Caki2 (cell line): ENCODE data around the gene LEKR1. TPM values are rescaled to one million over a fixed set of nuclear protein-coding genes. Genes with fewer than 3 reads are reported as not detected.
"Not testable (repeated sequence)": the region's sequence is repeated elsewhere in the genome, so short reads cannot be mapped to it uniquely, and the experiment has no call there.

Source experiments
- DNase-seq: peaks from one replicate; pipeline ENCODE4 v3.0.0-alpha.2; 2015; ENCODE audit warnings: low read depth
- in situ Hi-C: cut with HindIII; loops from 2 replicates; pipeline ENCODE4 v1.10.0; 2016; ENCODE audit warnings: low sequenced_read_pairs, low pct_unique_long_range_greater_than_20kb, mixed read lengths
- total RNA-seq: library from RNA; depleted of rRNA; stranded (reverse); fragments of >200 nt; shearing (Covaris generic); gene quantifications from 2 replicates; pipeline ENCODE4 v1.2.3, GENCODE V29; 2014; ENCODE audit warnings: low replicate concordance

Gene LEKR1
- total RNA-seq, 1 experiment from 2014 or later = not detected

DNA sequence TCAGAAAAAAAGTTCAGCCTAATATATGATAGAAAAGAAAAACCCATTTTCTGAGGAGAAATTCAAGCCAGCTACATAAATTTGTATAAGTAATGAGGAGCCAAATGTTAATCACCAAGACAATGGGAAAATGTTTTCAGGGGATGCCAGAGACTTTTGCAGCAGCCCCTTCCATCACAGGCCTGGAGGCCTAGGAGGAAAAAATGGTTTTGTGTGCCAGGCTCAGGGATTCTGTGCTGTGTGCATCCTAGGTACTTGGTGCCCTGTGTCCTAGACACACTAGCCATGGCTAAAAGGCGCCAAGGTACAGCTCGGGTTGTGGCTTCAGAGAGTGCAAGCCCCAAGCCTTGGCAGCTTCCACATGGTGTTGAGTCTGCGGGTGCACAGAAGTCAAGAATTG is 53.3 kb downstream of the LEKR1 start:
- DNase-seq, in situ Hi-C loops: not testable (repeated sequence)

DNA sequence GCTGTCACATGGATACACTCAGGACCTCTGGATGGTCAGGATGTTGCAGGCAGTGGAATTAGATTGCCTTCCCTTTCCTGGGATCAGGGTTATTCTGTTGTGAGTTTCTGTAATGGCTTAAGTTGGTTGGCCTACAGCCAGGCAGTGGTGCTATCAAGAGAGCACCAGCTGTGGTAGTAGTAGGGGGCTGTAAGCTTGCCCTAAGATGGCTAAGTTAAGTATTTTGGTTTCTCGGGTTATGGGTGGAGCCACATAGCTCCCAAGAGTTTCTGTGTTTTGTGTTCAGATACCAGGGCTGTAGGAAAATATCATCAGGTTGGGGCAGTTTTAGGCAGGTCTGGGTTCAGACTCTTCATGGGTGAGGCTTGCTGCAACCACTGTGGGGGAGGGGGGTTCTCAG is 59.6 kb downstream of the LEKR1 start:
- DNase-seq = no peak
- in situ Hi-C loops = no loop called here

DNA sequence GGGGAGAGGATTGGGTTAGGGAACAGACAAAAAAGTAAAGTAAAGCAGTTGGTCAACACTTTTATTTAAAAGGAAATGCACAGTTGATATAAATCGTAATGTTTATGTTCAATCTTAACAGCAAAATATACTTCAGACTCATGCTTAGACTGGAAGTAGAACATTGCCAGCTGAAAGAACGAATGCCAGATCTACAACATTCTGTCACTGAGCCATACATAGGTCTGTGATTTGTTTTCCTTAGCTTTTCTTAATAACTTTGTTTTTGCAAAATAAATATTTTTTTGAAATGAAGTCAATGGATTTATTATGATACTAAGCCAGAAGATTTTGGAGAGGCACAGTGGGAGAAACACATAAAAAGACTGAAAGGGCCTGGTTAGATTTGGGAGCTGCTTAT is 62.0 kb downstream of the LEKR1 start:
- no peak for DNase-seq
- in situ Hi-C loops = no loop called here

DNA sequence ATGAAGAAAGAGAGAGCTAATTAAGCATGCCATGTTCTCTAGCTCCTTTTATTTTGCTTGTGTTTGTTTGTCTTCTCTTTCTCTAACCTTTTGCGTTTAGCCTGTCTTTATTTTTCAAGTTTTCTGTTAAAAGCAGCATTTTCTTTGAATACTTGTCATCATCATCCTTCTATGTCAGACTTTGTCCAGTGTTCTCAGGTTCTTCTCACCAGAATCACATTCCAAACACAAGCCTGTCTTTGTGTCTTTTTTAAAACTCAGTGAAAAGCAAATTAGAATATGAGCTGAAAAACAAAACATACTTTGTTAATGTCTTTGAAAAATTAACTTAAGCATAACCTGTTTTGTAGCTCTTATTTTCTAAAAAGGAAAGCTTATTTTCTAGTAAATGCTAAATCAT is 62.4 kb downstream of the LEKR1 start:
- no peak for DNase-seq
- in situ Hi-C loops = no loop called here

DNA sequence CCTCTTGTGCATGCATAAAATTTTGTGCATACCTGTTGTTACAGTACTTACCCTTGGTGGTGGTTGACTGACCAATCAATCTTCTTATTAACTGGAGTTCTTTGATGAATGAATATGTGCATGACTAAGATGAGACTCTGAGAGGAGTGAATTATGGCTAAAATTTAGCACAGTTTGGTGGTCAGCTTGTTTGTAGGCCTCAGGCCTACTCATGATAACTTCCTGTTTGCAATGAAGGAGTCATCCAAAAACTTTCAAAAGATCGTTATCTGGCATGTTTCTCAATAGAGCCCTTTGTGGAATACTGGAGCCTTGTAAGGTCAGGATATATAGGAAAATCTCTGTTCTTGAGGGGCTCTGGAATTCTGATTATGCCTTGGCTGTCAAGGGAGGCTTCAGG is 66.5 kb downstream of the LEKR1 start:
- in situ Hi-C loops = no loop called here
- no peak for DNase-seq

DNA sequence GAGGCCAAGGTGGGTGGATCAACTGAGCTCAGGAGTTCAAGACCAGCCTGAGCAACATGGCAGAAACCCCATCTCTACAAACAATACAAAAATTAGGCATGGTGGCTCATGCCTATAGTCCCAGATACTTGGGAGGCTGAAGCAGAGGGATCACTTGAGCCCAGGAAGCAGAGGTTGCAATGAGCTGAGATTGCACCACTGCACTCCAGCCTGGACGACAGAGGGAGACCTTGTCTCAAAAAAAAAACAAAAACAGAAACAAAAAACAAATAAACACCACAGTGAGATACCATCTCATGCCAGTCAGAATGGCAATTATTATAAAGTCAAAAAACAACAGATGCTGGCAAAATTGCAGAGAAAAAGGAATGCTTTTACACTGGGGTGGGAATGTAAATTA is 69.2 kb downstream of the LEKR1 start:
- in situ Hi-C loops, DNase-seq: not testable (repeated sequence)

DNA sequence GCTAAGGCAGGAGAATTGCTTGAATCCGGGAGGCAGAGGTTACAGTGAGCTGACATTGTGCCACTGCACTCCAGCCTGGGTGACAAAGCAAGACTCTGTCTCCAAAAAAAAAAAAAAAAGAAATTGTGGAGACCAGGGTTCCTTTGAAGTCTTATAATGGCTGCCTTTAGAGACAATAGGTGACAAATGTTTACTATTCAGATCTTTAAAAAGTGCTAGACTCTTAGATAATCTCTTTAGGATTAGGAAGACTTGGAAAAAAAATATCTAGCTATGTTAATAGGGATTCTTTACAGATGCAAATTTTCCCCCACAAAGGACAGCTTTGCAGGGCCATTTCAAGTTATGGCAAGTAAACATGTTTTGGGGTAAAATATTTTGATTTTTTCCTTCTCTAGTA is 71.7 kb downstream of the LEKR1 start:
- DNase-seq, in situ Hi-C loops: not testable (repeated sequence)

DNA sequence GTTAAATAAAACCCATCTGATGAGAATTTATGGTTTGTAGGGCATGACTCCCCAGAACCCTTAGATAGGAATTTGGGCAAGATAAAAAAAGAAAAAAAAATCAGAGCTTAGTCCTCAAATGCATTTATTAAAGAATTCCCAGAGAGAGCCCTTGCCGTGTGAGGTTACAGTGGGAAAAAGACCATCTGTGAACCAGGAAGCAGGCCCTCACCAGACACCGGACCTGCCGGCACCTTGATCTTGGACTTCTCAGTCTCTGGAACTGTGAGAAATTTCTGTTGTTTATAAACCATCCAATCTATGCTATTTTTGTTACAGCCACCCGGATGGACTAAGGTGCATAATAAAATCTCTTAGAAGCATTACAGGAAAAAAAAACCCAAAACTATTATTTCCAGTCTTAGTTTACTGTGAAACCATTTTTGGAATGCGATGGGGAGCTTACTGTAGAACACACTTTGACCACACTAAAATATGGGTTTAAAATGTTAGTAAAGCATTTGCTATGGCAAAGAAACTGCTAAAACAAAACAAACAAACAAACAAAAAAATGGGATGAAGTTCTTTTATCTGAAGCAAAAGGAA is 72.2 kb downstream of the LEKR1 start:
- in situ Hi-C loops = no loop called here
- DNase-seq = no peak

DNA sequence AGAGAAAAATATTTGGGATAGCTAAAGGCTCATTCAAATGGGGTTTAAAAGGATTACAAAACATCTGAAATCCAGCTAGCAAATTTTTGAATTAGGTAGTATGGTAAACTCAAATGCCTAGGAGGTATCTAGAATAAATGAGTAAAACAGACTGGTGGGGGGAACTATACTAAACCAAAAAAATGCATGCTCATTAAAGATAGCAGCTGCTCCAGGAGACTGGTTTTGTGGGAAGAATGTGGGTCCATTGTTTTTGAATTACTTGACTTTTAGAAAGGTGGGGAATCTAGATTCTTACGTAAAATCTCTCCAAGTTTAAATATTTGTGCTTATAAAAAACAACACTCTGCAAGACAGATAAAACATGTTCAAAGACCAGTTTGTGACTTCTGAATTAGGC is 73.8 kb downstream of the LEKR1 start:
- in situ Hi-C loops = no loop called here

DNA sequence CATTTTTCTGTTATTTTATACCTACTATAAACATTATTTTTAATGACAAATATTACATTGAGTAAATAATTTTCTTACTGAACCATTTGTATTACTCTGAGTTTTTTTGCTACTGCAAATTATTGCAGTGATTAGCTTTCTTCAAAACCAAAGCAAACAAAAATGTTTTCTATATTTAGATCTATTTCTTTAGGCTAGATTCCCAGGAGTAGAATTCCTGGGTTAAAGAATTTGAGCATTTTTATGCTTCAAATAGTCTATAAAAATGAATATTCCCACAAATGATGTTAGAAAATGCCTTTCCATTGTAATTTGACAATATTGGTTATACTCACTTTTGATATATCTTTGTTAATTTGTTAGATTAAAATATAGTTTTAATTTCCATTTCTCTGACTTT is 76.8 kb downstream of the LEKR1 start:
- no peak for DNase-seq
- in situ Hi-C loops = no loop called here

More for the DNA sequence above, 73.8 kb downstream of the LEKR1 start:
- DNase-seq = no peak

DNA sequence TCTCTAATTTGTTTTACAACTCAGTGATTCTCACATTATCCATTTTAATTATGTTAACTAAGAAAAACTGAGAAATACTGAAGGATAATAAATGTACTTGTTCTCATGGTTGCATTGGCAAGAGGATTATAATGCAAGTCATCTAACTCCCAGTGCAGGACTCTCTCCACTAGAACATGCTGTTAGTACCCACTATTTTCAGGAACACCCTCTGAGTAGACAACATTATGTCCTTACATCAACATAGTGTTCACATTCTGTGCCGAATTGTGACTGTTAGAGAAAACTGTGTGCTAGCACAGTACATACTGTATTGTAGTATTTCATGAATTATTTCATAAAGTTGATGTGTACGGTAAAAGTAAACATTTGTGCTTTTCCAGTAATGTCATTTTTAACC is 80.1 kb downstream of the LEKR1 start:
- in situ Hi-C loops = no loop called here

DNA sequence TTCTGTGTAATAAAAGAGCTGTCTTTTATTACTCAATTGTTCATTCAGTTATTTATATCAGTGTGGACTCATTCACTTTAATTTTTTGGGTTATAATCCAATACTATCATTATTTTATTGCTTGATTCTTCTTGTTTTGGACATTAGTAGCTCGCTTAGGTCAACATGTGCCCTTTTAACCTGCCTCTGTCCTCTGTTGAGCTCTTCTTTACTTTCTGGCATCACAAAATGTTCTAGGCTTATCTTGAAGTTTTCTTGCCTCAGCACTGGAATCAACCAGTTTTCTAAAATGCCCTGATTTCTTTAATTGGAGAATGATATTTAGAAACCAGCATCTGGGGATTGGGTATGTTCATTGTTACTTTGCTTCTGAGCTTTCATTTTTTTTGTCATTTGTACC is 82.2 kb downstream of the LEKR1 start:
- DNase-seq = no peak
- in situ Hi-C loops = no loop called here

More for the DNA sequence above, 80.1 kb downstream of the LEKR1 start:
- no peak for DNase-seq

DNA sequence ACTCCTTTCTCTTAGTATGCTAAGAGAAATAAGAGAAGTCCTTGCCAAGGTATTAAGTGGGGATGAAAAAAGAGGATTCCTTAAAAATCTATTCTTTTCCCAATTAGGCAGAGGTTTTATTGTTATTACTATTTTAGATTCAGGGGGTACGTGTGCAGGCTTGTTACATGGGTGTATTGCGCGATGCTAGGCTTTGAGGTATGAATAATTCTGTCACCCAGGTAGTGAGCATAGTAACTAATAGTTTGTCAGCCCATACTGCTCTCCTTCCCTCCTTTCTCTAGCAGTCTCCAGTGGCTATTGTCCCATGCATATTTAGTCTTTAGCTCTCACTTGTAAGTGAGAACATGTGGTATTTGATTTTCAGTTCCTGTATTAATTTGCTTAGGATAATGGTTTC is 83.9 kb downstream of the LEKR1 start:
- in situ Hi-C loops = no loop called here
- DNase-seq = no peak

DNA sequence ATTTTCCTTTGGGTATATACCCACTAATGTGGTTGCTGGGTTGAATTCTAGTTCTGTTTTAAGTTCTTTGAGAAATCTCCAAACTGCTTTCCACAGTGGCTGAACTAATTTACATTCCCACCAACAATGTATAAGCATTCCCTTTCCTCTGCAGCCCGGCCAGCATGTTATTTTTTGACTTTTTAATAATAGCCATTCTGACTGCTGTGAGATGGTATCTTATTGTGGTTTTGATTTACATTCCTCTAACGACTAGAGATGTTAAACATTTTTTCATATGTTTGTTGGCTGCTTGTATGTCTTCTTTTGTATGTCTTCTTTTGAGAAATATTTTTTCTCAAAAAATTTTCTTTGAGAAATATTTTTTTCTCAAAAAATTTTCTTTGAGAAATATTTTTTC is 84.7 kb downstream of the LEKR1 start:
- in situ Hi-C loops = not testable (repeated sequence)

DNA sequence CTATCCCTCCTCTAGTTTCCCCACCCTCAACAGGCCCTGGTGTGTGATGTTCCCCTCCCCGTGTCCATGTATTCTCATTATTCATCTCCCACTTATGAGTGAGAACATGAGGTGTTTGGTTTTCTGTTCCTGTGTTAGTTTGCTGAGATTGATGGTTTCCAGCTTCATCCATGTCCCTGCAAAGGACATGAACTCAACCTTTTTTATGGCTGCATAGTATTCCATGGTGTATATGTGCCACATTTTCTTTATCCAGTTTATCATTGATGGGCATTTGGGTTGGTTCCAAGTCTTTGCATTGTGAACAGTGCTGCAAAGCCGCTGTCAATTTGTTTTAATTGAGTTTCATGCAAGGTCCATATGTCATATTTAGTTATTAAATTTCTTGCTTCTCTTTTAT is 88.1 kb downstream of the LEKR1 start:
- in situ Hi-C loops, DNase-seq: not testable (repeated sequence)

More for the DNA sequence above, 84.7 kb downstream of the LEKR1 start:
- DNase-seq = not testable (repeated sequence)

DNA sequence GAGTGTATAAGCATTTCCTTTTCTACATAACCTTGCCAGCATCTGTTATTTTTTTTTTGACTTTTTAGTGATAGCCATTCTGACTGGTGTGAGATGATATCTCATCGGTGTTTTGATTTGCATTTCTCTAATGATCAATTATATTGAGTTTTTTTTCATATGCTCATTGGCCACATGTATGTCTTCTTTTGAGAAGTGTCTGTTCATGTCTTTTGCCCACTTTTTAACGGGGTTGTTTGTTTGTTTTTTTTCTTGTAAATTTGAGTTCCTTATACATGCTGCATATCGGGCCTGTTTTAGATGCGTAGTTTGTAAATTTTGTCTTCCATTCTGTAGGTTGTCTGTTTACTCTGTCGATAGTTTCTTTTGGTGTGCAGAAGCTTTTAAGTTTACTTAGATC is 89.2 kb downstream of the LEKR1 start:
- in situ Hi-C loops = no loop called here

DNA sequence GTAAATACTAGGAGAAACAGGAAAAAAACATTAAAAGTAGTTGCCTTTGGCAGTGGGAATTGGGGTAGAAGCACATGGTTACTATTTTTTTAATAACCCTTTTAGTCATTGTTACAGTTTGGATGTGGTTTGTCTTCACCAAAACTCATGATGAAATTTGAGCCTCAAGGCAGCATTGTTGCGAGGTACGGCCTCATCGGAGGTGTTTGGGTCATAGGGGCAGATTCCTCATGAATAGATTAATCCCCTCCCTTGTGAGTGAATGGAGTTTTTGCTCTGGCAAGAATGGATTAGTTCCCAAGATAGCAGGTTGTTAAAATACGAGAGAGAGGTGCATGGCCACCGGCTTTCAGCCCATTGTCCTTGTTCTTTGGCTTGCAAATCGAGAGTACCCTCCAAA is 92.6 kb downstream of the LEKR1 start:
- in situ Hi-C loops = no loop called here
- DNase-seq = no peak

More for the DNA sequence above, 89.2 kb downstream of the LEKR1 start:
- no peak for DNase-seq

DNA sequence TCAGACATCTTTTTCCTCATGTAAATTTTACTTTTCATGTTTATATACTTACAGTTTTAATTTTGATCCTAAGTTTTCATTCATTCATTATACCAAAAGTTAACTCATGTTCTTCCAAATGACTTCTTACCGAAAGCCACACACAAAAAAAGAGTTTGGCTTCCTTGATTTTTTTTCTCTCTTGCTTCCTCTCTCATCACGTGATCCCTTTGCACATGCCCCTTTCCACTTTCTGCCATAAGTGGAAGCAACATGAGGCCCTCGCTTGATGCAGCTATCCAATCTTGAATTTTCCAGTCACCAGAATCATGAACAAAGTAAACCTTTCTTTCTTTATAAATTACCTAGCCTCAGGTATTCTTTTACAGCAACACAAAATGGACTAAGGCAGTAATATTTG is 93.7 kb downstream of the LEKR1 start:
- no peak for DNase-seq
- in situ Hi-C loops = no loop called here

DNA sequence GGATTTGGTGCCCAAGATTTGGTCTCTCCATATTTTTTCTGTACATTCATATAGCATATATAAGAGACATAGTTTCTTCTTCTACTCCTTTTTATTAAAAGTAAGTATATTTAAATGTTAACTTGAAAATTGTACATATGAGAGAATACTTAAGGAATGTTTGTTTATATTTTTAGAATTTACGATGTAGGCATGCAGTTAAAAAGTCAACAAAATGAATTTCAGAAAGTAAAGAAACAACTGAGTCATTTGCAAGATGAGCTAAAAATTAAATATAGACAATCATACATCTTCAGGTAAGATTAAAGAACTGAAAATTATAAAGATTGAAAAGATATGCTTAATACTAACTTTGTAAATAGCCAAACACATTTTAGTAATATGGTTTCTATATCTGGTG is 94.2 kb downstream of the LEKR1 start:
- in situ Hi-C loops = no loop called here

DNA sequence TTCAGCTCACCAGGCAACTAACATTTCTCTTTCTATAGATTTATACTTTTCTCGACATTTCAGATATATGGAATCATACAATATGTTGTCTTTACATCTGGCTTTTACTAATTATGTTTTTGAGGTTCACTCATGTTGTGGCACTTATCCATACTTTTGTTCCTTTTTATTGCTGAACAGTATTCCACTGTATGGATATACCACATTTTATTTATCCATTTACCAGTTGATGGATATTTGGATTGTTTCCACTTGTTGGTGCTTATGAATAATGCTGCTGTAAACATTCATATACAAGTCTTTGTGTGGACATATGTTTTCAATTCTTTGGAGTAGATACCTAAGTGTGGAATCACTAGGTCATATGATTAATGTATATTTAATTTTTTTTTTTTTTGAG is 97.2 kb downstream of the LEKR1 start:
- no peak for DNase-seq
- in situ Hi-C loops = no loop called here

More for the DNA sequence above, 94.2 kb downstream of the LEKR1 start:
- no peak for DNase-seq

DNA sequence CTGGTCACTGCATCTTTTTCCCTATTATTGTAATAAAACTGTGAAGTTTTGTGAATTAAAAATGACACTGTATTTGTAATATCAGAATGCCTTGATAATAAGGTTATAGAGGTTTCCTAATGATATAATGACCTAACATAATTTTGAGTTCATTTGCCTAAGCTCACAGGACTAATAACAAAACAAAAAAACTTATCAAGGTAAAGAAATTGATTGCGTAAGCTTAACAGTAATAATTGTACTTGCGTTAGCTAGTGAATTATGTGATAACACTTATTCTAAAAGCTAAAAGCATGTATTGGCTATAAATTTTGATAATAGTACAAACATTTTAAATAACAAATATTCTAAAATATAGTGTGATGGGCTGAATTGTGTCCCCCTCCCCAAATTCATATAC is 112.6 kb downstream of the LEKR1 start:
- DNase-seq = no peak
- in situ Hi-C loops = no loop called here
